GM10847 (cell line): ENCODE measurements around the gene MLXIP.

Source experiments
- POLR2A ChIP-seq: IDR thresholded peaks from 2 replicates; pipeline ENCODE4 v1.6.1; 2011; ENCODE audit not compliant: insufficient read length; ENCODE audit errors: extremely low read depth

Gene MLXIP

DNA sequence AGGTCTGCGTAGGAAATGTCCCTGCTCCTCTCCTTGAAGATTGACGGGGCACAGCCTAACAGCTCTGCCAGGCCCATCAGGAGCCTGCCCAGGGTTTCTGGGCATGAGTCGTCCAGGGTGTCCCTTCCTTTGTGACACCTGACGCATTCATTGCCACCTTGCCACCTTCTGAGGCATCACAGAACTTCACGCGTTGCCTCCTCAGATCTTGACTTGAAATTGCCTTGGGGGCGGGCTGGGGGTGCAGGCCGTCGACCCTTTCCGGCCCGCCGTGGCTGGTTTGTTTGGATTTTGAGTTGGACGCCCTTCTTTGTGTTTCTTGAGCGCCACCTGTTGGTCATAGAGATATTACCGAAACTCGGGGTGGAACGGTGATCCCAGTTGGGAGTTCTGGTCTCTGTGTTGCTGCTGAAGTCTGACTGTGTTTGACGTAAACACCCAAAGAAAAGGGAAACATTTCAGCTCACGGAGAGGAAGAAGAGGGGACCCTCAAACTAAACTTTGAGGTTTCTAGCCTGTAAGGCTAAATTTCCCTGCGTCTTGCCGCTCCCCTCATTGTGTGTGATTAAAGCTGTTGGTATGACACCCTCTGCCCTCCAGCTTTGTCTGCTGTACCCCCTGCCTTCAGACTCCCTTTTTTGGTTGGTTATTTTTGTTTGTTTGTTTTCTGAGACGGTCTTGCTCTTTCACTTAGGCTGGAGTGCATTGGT, 44.6 kb downstream of the MLXIP start:
- TF ChIP-seq POLR2A = no peak

DNA sequence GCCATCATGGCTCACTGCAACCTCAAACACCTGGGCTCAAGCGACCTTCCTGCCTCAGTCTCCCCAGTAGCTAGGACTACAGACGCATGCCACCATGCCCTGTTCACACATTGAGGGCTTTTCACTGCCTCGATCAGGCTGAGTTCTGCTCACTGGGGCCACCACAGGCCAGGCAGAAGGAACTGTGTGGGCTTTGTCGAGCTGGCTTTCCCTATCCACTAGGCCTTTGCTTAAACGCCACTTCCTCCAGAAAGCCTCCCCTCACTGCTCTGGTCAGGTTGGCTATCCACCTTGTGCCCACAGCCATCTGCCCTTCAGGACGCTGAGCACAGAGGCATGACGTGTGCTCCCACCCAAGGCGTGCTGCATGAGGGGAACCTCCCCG, 45.2 kb downstream of the MLXIP start:
- no peak for TF ChIP-seq POLR2A

DNA sequence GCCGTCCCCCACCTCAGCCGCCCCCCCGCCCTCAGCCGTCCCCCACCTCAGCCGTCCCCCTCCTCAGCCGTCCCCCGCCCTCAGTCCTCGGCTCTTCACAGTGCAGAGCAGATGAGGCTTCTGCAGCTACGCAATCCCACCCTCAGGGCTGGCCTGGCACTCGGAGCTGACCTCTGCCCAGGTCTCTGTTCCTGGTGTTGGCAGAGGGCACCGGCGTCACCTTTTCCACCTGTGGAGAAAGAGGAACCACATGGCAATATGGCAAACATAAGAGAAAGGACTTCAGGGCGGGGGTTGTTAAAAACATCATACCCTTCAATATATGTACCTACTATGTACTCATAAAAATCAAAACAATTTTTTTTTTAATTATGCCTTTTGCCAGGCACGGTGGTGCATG, 45.8 kb downstream of the MLXIP start:
- TF ChIP-seq POLR2A = no peak

DNA sequence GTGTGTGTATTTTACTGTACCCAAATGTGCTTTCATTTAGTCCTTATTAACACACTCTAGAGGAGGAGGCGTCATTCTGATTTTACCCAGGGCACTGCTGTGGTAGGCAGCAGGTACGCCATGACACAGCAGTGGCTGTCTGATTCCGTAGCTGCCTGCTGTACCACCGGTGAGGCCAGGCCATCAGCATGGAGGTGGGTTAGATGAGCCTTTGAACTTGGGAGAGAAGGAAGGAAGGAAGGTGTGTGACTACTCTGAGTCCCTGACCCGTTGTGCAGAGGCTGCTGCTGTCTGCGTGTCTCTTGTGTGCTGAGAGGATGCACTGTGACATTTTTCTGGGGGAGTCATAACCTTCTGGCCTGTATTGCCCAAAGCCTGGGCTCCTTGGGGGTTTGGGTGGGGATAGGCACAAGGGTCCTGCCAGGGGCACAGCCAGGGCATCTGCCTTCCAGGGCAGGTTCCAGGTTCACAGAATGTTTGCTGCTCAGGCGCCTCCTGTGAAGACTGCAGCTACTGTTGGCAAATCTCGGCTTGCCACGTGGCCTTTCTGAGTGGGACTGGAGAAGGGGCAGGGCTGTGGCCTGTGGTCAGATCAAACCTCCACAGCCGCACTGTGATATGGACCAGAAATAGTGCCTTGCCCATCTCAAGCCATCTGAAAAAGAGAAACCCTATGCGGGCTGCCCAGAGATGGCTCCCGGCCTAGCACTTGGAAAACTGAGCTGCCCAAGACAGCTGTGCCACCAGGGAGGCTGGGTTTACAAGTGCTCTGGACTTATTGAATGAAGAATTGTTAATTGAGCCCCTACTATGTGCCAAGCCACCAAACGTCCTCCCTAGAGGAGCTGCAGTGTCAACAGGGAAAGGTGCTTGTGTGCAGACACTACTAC, 47.1 kb downstream of the MLXIP start:
- TF ChIP-seq POLR2A = no peak

DNA sequence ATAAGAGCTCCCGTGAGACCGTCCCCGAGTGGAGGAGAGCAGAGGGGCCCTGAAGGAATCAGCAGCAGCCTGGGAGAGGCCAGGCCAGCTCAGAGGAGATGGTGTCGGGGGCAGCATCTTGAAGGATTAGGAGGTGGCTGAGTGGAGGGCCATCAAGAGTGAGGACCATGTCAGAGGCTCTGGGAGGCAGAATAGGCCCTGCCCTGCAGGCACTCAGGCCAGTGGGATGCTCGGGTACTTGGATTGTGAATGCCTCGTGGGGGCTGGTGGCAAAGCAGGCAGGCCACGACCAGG, 47.7 kb downstream of the MLXIP start:
- TF ChIP-seq POLR2A = no peak

DNA sequence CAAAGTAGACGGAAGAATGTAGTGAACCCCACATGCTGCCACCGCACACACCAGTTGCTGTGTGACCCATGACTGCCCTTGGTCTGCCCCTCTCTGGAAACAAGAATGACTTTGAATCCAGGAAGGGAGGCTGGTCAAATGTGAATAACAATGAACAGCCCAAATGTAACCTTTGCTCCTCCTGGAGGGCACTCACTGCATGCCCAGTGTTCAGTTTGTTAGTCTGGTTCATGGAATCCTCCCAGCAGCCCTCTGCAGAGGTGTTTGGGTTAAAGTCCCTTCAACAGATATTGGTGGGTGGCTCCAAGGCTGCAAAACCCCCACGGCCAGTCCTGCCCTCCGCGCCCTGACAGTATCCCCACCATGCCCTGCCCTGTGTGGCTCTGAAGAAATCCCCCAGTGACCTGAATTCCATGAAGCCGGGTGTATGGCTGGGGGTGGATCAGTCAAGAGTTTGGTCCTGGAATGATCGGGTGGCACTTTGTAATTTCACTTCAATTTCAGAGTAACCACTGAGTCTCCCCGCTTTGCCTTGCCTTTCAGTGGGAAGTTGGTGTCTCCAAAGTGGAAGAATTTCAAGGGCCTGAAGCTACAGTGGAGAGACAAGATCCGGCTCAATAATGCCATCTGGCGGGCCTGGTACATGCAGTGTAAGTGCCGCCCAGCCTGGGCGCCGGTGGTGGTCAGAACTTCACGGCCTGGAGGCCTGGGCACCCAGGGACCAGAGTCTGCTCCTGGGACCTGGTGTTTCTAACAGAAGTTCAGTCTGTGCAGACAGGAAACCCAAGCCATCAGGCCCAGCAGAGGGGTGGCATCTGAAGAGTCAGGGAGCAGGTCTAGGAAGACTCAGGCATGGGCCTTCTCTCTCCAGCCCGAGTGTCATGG, 48.4 kb downstream of the MLXIP start:
- TF ChIP-seq POLR2A = no peak

DNA sequence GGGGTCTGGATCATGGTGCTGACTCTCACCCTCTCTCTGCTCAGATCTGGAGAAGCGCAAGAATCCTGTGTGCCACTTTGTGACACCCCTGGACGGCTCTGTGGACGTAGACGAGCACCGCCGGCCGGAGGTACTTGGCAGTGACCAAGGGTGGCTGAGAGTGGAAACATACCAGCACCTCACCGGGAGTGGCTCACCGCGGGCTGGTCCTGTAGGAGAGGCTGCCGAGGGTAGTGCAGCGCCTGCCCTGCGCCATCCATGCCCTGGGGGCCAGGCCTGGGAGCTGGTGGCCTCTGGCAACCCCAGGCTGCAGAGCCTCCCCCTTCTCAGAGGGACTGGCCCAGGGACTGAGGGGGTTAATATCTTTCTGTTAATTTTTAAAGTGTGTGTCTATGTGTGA, 49.3 kb downstream of the MLXIP start:
- TF ChIP-seq POLR2A = no peak

DNA sequence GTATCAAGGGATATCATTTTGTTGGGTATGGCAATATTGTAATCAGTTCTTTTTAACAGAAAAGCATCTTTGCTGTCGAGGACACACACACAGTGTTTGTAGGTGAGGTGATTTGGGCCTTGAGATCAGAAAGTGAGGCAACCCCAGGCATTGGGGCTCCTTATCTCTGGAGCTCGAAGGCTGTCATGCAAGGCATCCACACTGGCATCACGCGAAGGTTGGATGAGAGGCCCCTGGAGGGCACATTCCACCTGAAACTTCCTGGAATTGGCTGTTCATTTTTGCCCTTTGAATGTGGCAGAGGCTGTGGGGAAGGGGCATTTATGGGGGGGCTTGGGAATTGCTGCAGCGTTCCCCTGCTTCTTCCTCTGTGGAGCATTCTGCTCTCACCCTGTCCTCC, 49.9 kb downstream of the MLXIP start:
- TF ChIP-seq POLR2A = no peak

DNA sequence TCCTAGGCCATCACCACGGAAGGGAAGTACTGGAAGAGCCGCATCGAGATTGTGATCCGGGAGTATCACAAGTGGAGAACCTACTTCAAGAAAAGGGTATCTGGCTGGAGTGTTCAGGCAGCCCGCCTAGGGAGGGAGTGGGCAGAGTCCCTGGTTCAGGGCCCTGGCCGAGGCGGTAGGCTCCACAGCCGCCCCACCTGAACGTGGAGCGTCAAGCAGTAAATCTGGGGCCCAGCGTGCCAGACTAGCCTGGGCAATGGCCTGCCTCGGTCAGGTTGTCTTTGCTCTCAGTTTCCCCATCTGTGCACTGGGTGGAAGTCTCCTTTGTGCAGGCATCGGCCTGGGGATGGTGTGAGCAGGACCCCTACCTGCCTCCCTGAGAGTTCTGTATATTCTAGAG, 50.6 kb downstream of the MLXIP start:
- TF ChIP-seq POLR2A = no peak

DNA sequence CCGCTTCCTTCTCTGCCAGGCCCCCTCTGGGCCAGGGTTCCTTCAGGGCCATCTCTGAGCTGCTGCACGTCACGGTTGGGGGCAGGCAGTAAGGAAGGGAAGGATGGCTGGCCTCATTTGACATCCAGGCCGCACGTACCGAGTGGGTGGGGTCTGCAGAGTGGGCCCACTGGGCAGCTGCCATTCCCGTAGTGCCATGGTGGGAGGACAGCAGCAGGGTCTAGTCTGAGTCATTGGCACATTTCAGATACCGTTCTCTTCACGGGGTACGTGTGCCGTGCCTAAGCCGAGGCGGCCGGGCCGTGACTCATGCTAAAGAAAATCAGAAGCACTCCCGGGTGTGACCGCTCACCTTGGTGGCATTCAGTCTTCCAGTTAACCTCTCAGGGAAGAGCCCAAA, 51.6 kb downstream of the MLXIP start:
- no peak for TF ChIP-seq POLR2A

DNA sequence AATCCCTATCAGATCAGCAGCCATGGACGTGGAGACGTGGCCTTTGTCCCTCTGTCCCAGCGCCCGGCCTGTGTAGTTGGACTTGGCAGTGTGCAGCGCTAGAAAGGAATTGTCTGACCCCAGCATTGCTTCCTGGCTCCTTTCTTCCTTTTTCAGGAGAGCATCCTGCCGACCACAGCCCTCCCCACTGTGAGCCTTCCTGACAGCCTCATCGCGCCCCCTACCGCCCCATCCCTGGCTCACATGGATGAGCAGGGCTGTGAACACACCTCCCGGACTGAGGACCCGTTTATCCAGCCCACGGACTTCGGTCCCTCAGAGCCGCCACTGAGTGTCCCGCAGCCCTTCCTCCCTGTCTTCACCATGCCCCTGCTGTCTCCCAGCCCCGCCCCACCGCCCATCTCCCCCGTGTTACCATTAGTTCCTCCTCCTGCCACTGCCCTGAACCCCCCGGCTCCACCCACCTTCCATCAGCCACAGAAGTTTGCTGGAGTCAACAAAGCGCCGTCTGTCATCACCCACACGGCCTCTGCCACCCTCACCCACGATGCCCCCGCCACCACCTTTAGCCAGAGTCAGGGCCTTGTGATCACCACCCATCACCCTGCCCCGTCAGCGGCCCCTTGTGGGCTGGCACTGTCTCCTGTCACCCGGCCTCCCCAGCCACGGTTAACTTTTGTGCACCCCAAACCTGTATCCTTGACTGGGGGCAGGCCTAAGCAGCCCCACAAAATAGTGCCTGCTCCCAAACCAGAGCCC, 54.8 kb downstream of the MLXIP start:
- no peak for TF ChIP-seq POLR2A

DNA sequence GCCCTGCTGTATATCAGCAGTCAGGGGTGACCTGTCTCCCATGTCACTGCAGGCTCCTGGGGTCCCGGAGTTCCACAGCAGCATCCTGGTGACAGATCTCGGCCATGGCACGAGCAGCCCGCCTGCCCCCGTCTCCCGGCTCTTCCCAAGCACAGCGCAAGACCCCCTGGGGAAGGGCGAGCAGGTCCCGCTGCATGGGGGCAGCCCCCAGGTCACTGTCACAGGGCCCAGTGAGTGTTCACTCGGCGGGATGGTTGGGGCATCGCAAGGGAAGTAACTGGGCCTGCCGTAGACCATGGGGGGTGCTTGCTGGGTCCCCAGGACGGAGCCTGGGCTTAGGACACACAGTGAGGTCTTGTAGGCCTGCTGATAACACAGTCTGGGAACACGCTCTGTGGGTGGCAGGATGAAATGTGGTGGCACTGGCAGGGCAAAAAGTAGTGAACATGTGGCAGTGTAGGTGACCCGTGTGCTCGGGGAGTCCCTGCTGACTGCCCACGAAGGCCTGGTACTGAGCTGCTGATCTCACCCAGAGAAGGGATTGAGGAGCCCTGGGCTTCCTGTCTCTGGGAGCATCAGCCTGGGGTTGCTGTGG, 57.0 kb downstream of the MLXIP start:
- no peak for TF ChIP-seq POLR2A

DNA sequence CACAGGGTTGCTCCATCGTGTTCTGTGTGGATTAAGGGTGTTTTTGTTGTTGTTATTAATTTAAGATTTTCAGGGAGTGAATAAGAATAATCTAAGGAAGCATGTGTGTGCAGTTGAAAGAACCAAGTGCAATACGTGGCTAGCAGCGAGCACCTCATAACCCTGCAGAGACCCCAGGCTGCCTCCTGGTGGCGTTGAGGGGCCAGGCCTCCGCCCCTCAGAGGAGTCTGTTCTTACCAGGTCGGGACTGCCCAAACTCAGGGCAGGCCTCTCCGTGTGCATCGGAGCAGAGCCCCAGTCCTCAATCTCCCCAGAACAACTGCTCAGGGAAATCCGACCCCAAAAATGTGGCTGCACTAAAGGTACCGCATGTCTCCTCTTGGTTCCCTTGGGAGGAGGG, 58.7 kb downstream of the MLXIP start:
- no peak for TF ChIP-seq POLR2A

DNA sequence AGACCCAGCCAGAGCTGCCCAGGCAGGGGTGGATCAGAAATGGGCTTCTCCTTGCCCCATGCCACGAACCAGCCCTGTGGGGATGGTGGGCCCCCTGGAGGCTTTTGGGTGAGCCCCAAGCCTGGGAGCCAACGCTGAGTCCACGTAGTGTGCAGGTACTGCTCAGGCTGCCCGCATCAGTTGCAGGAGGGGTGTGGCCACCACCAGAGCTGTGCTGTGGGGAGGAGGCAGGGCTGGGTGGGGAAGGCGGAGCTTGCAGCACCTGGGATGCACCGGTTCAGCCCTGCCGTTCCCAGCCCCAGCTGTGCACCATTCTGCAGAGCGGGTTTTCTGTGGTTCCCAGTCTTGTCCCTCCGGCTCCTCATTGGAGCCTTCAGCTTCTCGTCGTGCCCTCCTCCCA, 59.1 kb downstream of the MLXIP start:
- TF ChIP-seq POLR2A = no peak

DNA sequence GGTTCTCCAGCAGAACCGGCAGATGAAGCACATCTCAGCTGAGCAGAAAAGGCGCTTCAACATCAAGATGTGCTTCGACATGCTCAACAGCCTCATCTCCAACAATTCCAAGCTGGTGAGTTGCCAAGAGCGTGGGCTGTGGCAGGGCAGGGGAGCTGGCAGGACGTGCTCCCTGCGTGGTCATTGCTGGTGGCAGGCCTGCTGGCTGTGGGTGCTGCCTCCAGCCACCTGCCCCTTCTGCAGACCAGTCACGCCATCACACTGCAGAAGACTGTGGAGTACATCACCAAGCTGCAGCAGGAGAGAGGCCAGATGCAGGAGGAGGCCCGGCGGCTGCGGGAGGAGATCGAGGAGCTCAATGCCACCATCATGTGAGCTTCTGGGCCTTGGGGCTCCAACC, 59.6 kb downstream of the MLXIP start:
- no peak for TF ChIP-seq POLR2A

DNA sequence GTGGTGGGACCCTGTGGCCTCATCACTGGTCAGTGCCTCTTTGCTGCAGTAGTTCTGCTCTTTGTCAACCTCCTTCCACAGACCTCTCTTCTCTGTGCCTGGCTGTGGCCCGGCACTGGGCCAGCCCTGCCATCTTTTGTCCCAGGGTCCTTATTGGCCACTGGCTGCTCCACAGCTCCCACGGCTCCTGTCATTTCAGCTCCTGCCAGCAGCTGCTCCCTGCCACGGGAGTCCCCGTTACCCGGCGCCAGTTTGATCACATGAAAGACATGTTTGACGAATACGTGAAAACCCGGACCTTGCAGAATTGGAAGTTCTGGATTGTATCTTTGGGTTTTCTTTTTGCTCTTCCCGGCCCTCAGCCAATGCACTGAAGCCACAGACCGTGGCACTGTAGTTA, 60.1 kb downstream of the MLXIP start:
- no peak for TF ChIP-seq POLR2A
